Smooth muscle cell (in vitro differentiated cells): ENCODE data around the gene C4BPA. TPM values are rescaled to one million over a fixed set of nuclear protein-coding genes. Genes with fewer than 3 reads are reported as not detected.

Experiments
- DNase-seq: peaks from one replicate; lab custom pipeline; 2025; ENCODE audit not compliant: unreplicated experiment; lab: John Stamatoyannopoulos, UW
- H2AFZ ChIP-seq: fragments of 200-600 bp; sonication (generic); 2 replicates; pipeline ENCODE4 v1.6.0; 2016; ENCODE audit warnings: antibody characterized with exemption, low read depth, mild to moderate bottlenecking
- H3F3A ChIP-seq: fragments of 200-600 bp; sonication (generic); 2 replicates; pipeline ENCODE4 v1.6.0; 2017; ENCODE audit warnings: antibody characterized with exemption, low read depth
- H3K27ac ChIP-seq: fragments of 200-600 bp; sonication (generic); 2 replicates; pipeline ENCODE4 v1.5.1; 2016; ENCODE audit warnings: low read depth, mild to moderate bottlenecking
- H3K27me3 ChIP-seq: fragments of 200-600 bp; sonication (generic); 2 replicates; pipeline ENCODE4 v1.6.1; 2016; ENCODE audit warnings: low read depth, mild to moderate bottlenecking
- H3K36me3 ChIP-seq: fragments of 200-600 bp; sonication (generic); 2 replicates; pipeline ENCODE4 v1.5.1; 2016; ENCODE audit warnings: low read depth
- H3K4me1 ChIP-seq: fragments of 200-600 bp; sonication (generic); 2 replicates; pipeline ENCODE4 v1.5.1; 2016; ENCODE audit warnings: low read depth
- H3K4me2 ChIP-seq: fragments of 200-600 bp; sonication (generic); 2 replicates; pipeline ENCODE4 v1.6.0; 2016; ENCODE audit warnings: mild to moderate bottlenecking
- H3K4me3 ChIP-seq: fragments of 200-600 bp; sonication (generic); 2 replicates; pipeline ENCODE4 v1.5.1; 2016; ENCODE audit warnings: mild to moderate bottlenecking
- H3K79me2 ChIP-seq: fragments of 200-600 bp; sonication (generic); 2 replicates; pipeline ENCODE4 v1.6.0; 2016; ENCODE audit warnings: low read depth, mild to moderate bottlenecking
- H3K9ac ChIP-seq: fragments of 200-600 bp; sonication (generic); 2 replicates; pipeline ENCODE4 v1.6.0; 2016; ENCODE audit warnings: low read depth
- H3K9me3 ChIP-seq: fragments of 200-600 bp; sonication (generic); replicated peaks from 2 replicates; pipeline ENCODE4 v1.5.1; 2016; ENCODE audit warnings: low read depth
- H4K20me1 ChIP-seq: fragments of 200-600 bp; sonication (generic); 2 replicates; pipeline ENCODE4 v1.6.0; 2016; ENCODE audit warnings: low read depth
- whole genome bisulfite sequencing: methylation state at CpG from one replicate; pipeline ENCODE4 v1.1.7; 2016; ENCODE audit warnings: low lambda C conversion rate; 5-methylcytosine and 5-hydroxymethylcytosine counted together
- polyA plus RNA-seq: library from polyadenylated mRNA; unstranded; fragments of >200 nt; fragmentation: Nextera tagmentation; extraction: Ambion mirVana; gene quantifications from 2 replicates; pipeline ENCODE4 v1.2.1, GENCODE V29; 2016
- total RNA-seq: library from RNA; depleted of rRNA; stranded (reverse); fragments of >200 nt; gene quantifications from 2 replicates; pipeline ENCODE4 v1.2.3, GENCODE V29; 2014
- TF ChIP-seq, protein P1 (sequence below): fragments of 200-600 bp; sonication (generic); IDR thresholded peaks from 2 replicates; pipeline ENCODE4 v1.5.1; 2017; ENCODE audit warnings: borderline replicate concordance, mild to moderate bottlenecking, antibody characterized with exemption; ENCODE audit not compliant: insufficient read depth, poor library complexity, severe bottlenecking

The C4BPA gene
- total RNA-seq (not detected in 2 replicates), polyA plus RNA-seq (not detected in 2 replicates)

DNA sequence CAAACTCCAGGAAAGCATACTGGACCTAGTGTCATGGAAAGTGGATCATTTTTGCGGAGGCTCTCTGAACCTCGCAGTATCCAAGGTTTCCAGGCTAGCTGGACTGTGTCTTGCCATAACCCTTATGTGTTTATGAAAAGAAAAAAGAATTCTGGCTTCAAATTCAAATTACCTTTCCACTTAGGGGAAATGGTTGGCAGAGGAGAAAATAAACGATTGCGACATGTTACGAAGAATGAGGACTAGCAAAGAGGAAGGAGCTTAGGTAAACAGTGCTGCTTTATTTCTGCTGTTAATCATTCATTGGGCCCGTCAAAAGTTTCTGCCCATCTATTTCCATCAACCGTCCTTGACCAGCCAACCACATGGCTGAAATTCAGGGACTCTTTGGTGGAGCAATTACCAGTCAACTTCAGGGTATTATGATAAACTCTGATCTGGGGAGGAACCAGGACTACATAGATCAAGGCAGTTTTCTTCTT, at the start of gene C4BPA:
C4BPA (plus strand) TSS at position 342 of the 482 bp plus-strand sequence. CDS start 8,793 bp downstream, outside the sequence.
- no peak within 1 kb of the TSS for H3K4me2 ChIP-seq
- no peaks in the 10 kb centered on the region for H3K36me3 ChIP-seq
- TF ChIP-seq, protein P1, sequence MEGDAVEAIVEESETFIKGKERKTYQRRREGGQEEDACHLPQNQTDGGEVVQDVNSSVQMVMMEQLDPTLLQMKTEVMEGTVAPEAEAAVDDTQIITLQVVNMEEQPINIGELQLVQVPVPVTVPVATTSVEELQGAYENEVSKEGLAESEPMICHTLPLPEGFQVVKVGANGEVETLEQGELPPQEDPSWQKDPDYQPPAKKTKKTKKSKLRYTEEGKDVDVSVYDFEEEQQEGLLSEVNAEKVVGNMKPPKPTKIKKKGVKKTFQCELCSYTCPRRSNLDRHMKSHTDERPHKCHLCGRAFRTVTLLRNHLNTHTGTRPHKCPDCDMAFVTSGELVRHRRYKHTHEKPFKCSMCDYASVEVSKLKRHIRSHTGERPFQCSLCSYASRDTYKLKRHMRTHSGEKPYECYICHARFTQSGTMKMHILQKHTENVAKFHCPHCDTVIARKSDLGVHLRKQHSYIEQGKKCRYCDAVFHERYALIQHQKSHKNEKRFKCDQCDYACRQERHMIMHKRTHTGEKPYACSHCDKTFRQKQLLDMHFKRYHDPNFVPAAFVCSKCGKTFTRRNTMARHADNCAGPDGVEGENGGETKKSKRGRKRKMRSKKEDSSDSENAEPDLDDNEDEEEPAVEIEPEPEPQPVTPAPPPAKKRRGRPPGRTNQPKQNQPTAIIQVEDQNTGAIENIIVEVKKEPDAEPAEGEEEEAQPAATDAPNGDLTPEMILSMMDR: no peak
- no peak within 1 kb of the TSS for H3K4me3 ChIP-seq
- no peak within 1 kb of the TSS for H3K9ac ChIP-seq
- H3K27ac ChIP-seq: no peak within 1 kb of the TSS
- no peak for DNase-seq
- no peaks in the 10 kb centered on the region for H3K4me1 ChIP-seq
- no peaks in the 10 kb centered on the region for H4K20me1 ChIP-seq
- no peak within 1 kb of the TSS for H2AFZ ChIP-seq
- no peaks in the 10 kb centered on the region for H3K79me2 ChIP-seq
- H3K27me3 ChIP-seq: no peaks in the 10 kb centered on the region
- 96% methylated on average over 7 of the region's 7 CpGs for WGBS
- no peaks in the 10 kb centered on the region for H3F3A ChIP-seq
- H3K9me3 ChIP-seq: no peaks in the 10 kb centered on the region

DNA sequence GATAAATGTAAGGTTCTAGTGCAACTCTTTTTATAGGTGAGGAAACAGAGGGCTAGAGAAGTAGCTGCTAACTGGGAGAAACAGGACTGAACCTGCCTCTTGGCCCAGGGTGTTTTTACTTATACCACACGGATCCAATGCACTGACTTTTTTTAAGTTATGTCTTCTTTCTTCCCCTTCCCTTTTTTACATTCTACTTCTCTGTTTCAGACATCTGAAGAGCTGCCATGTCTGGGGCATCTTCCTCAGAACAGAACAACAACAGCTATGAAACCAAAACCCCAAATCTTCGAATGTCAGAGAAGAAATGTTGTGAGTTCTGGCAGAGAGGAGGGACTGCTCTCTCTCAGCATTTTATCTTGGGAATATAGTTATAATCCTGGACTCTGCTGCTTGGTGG, 49.5 kb upstream of the C4BPA start:
- Histone ChIP-seq H3K27me3 (no peaks in the 10 kb centered on the region), H3K27ac (no peak overlapping the region), H3K9ac (no peak overlapping the region), H3K4me2 (no peak overlapping the region), H3K4me3 (no peak overlapping the region), H3K4me1 (peaks cover 17% of the 10 kb centered on the region), H3F3A (peaks cover 5% of the 10 kb centered on the region), H4K20me1 (peaks cover 4% of the 10 kb centered on the region), H3K79me2 (peaks cover 10% of the 10 kb centered on the region), H2AFZ (no peak overlapping the region), H3K9me3 (no peaks in the 10 kb centered on the region), H3K36me3 (no peaks in the 10 kb centered on the region)
- no peak for DNase-seq
- WGBS: 92% methylated on average over 2 of the region's 2 CpGs
- TF ChIP-seq, protein P1: no peak

DNA sequence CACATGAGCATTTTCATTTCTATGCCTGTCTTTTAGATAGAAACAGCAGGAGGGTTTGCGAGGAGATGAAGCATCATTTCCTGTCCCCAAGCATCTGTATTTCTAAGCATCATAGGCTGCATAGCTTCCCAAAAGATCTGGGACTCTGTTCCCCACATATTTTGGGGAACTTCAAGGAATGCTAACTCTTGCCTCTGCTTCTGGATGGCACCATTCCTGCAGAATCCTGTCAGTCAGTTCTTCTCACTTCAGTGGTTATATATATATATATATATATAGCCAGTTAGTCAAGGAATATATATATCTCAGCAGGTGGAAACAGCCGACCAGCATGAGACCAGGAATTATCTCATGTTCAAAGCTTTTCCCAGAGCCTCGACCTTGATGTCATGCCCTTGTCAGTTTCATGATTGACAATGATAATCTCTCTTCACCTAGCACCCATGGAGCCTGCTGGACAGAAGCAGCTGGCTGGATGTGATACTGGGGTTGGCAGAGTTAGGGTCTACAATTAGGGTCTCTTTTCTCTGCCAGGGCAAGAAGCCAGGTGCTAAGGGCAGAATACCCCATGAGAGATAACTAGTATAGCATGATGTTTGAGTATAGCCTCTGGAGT, 48.5 kb upstream of the C4BPA start:
- Histone ChIP-seq H3F3A (peaks cover under 1% of the 10 kb centered on the region), H2AFZ (no peak overlapping the region), H4K20me1 (no peaks in the 10 kb centered on the region), H3K79me2 (peaks cover under 1% of the 10 kb centered on the region), H3K27ac (no peak overlapping the region), H3K27me3 (no peaks in the 10 kb centered on the region), H3K4me2 (no peak overlapping the region), H3K4me1 (peaks cover 14% of the 10 kb centered on the region), H3K9ac (no peak overlapping the region), H3K4me3 (no peak overlapping the region), H3K9me3 (no peaks in the 10 kb centered on the region), H3K36me3 (no peaks in the 10 kb centered on the region)
- 91% methylated on average over 3 of the region's 3 CpGs for WGBS
- TF ChIP-seq, protein P1: no peak
- DNase-seq: no peak

- WGBS: 97% methylated on average over 6 of the region's 6 CpGs
Measured at GRCh38 chr1:207056673-207057072, 47.4 kb upstream of the C4BPA start.

More at GRCh38 chr1:207056673-207057072, 47.4 kb upstream of the C4BPA start:
- H2AFZ ChIP-seq: no peak overlapping the region
- TF ChIP-seq, protein P1: no peak
- H3K36me3 ChIP-seq: no peaks in the 10 kb centered on the region
- peaks cover 8% of the 10 kb centered on the region for H3K4me1 ChIP-seq
- no peaks in the 10 kb centered on the region for H3K27me3 ChIP-seq
- H3K27ac ChIP-seq: no peak overlapping the region
- no peak overlapping the region for H3K4me3 ChIP-seq
- no peaks in the 10 kb centered on the region for H3F3A ChIP-seq
- no peak overlapping the region for H3K9ac ChIP-seq
- no peaks in the 10 kb centered on the region for H3K9me3 ChIP-seq
- H3K4me2 ChIP-seq: no peak overlapping the region
- no peak for DNase-seq
- H3K79me2 ChIP-seq: no peaks in the 10 kb centered on the region
- no peaks in the 10 kb centered on the region for H4K20me1 ChIP-seq
